ENCODE measurements around the gene KIAA1328. TPM values are rescaled to one million over a fixed set of nuclear protein-coding genes. Genes with fewer than 3 reads are reported as not detected.

The KIAA1328 gene
- total RNA-seq, 1 donor from 2014 or later: 11.6 TPM

DNA sequence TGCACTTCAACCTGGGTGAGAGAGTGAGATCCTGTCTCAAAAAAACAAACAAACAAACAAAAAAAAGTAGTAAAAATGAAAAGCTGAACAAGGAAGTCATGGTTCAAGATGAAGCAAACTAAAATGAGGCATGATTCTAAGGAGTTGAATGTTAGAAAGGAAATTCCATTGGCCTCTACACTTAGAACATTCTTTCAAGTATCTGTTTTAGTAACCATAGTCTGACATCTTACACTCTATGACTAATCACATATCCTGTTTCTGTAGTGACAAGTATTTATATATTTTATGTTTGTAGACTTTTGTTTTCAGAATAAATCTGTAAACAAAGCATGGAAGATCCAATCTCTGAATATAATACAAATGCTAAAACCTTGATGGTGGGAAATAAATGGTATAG, 164.1 kb downstream of the KIAA1328 start:
- Mint-ChIP-seq H3K27ac (no peak overlapping the region), H3K9me3 (no peaks in the 10 kb centered on the region), H3K4me1 (ENCODE audit: unreplicated experiment) (no peaks in the 10 kb centered on the region), H3K4me3 (no peak overlapping the region), H3K27me3 (no peaks in the 10 kb centered on the region), H3K36me3 (no peaks in the 10 kb centered on the region)
- no peak for DNase-seq (ENCODE audit: extremely low spot score, unreplicated experiment)
- TF ChIP-seq, protein P1, sequence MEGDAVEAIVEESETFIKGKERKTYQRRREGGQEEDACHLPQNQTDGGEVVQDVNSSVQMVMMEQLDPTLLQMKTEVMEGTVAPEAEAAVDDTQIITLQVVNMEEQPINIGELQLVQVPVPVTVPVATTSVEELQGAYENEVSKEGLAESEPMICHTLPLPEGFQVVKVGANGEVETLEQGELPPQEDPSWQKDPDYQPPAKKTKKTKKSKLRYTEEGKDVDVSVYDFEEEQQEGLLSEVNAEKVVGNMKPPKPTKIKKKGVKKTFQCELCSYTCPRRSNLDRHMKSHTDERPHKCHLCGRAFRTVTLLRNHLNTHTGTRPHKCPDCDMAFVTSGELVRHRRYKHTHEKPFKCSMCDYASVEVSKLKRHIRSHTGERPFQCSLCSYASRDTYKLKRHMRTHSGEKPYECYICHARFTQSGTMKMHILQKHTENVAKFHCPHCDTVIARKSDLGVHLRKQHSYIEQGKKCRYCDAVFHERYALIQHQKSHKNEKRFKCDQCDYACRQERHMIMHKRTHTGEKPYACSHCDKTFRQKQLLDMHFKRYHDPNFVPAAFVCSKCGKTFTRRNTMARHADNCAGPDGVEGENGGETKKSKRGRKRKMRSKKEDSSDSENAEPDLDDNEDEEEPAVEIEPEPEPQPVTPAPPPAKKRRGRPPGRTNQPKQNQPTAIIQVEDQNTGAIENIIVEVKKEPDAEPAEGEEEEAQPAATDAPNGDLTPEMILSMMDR (conservative IDR thresholded peaks at IDR 0.05): no peak

- no peaks in the 10 kb centered on the region for H3K36me3 Mint-ChIP-seq
- no peak for DNase-seq (ENCODE audit: extremely low spot score, unreplicated experiment)
- H3K9me3 Mint-ChIP-seq: no peaks in the 10 kb centered on the region
- no peaks in the 10 kb centered on the region for H3K27me3 Mint-ChIP-seq
- no peak overlapping the region for H3K27ac Mint-ChIP-seq
- TF ChIP-seq, protein P1 (conservative IDR thresholded peaks at IDR 0.05): no peak
- H3K4me3 Mint-ChIP-seq: no peak overlapping the region
- no peaks in the 10 kb centered on the region for H3K4me1 Mint-ChIP-seq (ENCODE audit: unreplicated experiment)
Observed at GRCh38 chr18:37006742-37007141, 177.8 kb downstream of the KIAA1328 start.

DNA sequence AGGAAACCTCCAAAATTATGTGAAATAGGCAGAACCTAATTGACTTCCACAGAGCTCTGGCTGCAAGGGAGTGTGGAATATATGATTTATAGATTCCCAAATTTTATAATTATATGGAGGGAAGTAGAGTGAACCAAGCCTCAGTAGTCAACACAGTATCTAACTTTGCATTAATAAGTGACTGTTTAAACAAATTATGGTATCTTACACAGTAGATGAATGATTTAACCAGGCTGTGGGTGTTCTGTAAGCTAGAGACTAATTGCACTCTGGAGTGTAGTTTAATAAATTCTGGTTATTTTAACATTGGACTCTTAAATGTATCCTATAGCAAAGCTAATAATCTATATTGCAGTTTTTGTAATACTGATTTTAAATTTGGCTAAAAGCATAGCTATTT, 183.5 kb downstream of the KIAA1328 start:
- Mint-ChIP-seq H3K27me3 (no peaks in the 10 kb centered on the region), H3K9me3 (peaks cover 17% of the 10 kb centered on the region), H3K4me1 (ENCODE audit: unreplicated experiment) (no peaks in the 10 kb centered on the region), H3K36me3 (no peaks in the 10 kb centered on the region), H3K4me3 (no peak overlapping the region), H3K27ac (no peak overlapping the region)
- TF ChIP-seq, protein P1 (conservative IDR thresholded peaks at IDR 0.05): no peak
- no peak for DNase-seq (ENCODE audit: extremely low spot score, unreplicated experiment)

- H3K4me3 Mint-ChIP-seq: no peak overlapping the region
- H3K27me3 Mint-ChIP-seq: no peaks in the 10 kb centered on the region
- no peak for DNase-seq (ENCODE audit: extremely low spot score, unreplicated experiment)
- peaks cover 24% of the 10 kb centered on the region for H3K9me3 Mint-ChIP-seq
- H3K4me1 Mint-ChIP-seq (ENCODE audit: unreplicated experiment): no peaks in the 10 kb centered on the region
- TF ChIP-seq, protein P1 (conservative IDR thresholded peaks at IDR 0.05): peak; percentile 44
- no peak overlapping the region for H3K27ac Mint-ChIP-seq
- H3K36me3 Mint-ChIP-seq: peaks cover 5% of the 10 kb centered on the region
Observed at GRCh38 chr18:37019157-37019827, 190.4 kb downstream of the KIAA1328 start.

GRCh38 chr18:37033419-37033818, 204.5 kb downstream of the KIAA1328 start:
- H3K27ac Mint-ChIP-seq: no peak overlapping the region
- DNase-seq (ENCODE audit: extremely low spot score, unreplicated experiment): no peak
- H3K27me3 Mint-ChIP-seq: no peaks in the 10 kb centered on the region
- H3K36me3 Mint-ChIP-seq: peaks cover 4% of the 10 kb centered on the region
- no peaks in the 10 kb centered on the region for H3K4me1 Mint-ChIP-seq (ENCODE audit: unreplicated experiment)
- no peak overlapping the region for H3K4me3 Mint-ChIP-seq
- TF ChIP-seq, protein P1 (conservative IDR thresholded peaks at IDR 0.05): no peak
- H3K9me3 Mint-ChIP-seq: peaks cover 4% of the 10 kb centered on the region
